Breast epithelium (tissue), 3 donors: ENCODE data around the gene SYNDIG1.

Experiments used
- CTCF ChIP-seq, 3 donors: fragments of 450-650 bp; IDR thresholded peaks; one replicate each; pipeline ENCODE4 v1.5.1; 2016 to 2017; ENCODE audit warnings: antibody characterized with exemption in 3 of 3, mild to moderate bottlenecking in 3 of 3, moderate library complexity in 3 of 3
- POLR2A ChIP-seq: fragments of 450-650 bp; IDR thresholded peaks from one replicate; pipeline ENCODE4 v1.6.1; 2016; ENCODE audit warnings: antibody characterized with exemption, mild to moderate bottlenecking, moderate library complexity

GRCh38 chr20:24499472-24499871 is 30.0 kb downstream of the SYNDIG1 start:
- TF ChIP-seq CTCF (IDR thresholded peaks at IDR 0.05) = no peak
- TF ChIP-seq POLR2A = no peak
